Transverse colon (tissue), 4 donors: ENCODE data around the gene SLC8A3.

Source experiments
- POLR2AphosphoS5 ChIP-seq, 3 donors: sonication (generic); formaldehyde crosslinking; IDR thresholded peaks; one replicate each; pipeline ENCODE4 v1.6.1; 2016; ENCODE audit warnings: antibody characterized with exemption in 3 of 3
- TF ChIP-seq, protein P1 (sequence below), 5 experiments: fragments of 200-600 bp in 3 of 5; fragments of 450-650 bp in 2 of 5; sonication (generic) in 3 of 5; IDR thresholded peaks; 1 replicate in 2 of 5; 2 replicates in 3 of 5; pipeline ENCODE4 v1.5.1; 2016 to 2017; ENCODE audit warnings: antibody characterized with exemption in 5 of 5, inconsistent platforms in 3 of 5, mild to moderate bottlenecking in 2 of 5, moderate library complexity in 1 of 5

DNA sequence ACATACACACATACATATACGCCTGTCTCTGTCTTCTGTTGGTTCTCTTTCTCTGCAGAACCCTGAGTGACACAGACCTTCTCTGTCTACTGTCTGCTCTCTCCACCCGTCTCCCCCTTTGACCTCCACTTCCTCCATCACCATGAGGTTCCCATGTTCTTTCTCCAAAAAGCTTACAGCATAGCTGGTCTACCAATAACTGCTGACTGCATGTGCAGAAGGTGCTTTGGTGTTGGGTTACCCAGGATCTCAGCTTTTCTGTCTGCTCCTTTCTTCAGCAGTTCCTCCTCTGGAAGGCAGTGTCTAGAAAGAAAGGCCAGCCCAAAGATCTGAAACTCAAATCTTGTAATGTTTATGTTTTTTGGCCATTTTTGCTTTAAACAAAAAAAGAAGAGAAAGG lies 184.0 kb downstream of the SLC8A3 start:
- TF ChIP-seq, protein P1, sequence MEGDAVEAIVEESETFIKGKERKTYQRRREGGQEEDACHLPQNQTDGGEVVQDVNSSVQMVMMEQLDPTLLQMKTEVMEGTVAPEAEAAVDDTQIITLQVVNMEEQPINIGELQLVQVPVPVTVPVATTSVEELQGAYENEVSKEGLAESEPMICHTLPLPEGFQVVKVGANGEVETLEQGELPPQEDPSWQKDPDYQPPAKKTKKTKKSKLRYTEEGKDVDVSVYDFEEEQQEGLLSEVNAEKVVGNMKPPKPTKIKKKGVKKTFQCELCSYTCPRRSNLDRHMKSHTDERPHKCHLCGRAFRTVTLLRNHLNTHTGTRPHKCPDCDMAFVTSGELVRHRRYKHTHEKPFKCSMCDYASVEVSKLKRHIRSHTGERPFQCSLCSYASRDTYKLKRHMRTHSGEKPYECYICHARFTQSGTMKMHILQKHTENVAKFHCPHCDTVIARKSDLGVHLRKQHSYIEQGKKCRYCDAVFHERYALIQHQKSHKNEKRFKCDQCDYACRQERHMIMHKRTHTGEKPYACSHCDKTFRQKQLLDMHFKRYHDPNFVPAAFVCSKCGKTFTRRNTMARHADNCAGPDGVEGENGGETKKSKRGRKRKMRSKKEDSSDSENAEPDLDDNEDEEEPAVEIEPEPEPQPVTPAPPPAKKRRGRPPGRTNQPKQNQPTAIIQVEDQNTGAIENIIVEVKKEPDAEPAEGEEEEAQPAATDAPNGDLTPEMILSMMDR (IDR thresholded peaks at IDR 0.05), result no peak
- no peak for TF ChIP-seq POLR2AphosphoS5 (IDR thresholded peaks at IDR 0.05)
